DOHH2 (cell line): ENCODE data around the gene RRAS.

Experiments
- H3F3A ChIP-seq: fragments of 200-600 bp; sonication (generic), shearing (Covaris generic); 2 replicates; pipeline ENCODE4 v1.6.0; 2016; ENCODE audit warnings: antibody characterized with exemption, mild to moderate bottlenecking; ENCODE audit not compliant: control insufficient read depth, insufficient read depth
- H3K27ac ChIP-seq: fragments of 200-600 bp; sonication (generic); 2 replicates; pipeline ENCODE4 v1.5.1; 2014; ENCODE audit warnings: low read depth, mild to moderate bottlenecking, low read length, moderate library complexity
- H3K27me3 ChIP-seq: fragments of 200-600 bp; sonication (generic); 2 replicates; pipeline ENCODE4 v1.6.1; 2014; ENCODE audit warnings: mild to moderate bottlenecking, low read length, mixed read lengths; ENCODE audit not compliant: control insufficient read depth
- H3K36me3 ChIP-seq: fragments of 200-600 bp; sonication (generic); 2 replicates; pipeline ENCODE4 v1.6.1; 2014; ENCODE audit warnings: mild to moderate bottlenecking, low read length, moderate library complexity, mixed read lengths; ENCODE audit not compliant: control insufficient read depth
- H3K4me1 ChIP-seq: fragments of 200-600 bp; sonication (generic); 2 replicates; pipeline ENCODE4 v1.6.1; 2014; ENCODE audit warnings: mild to moderate bottlenecking, low read length, mixed read lengths; ENCODE audit not compliant: control insufficient read depth
- H3K4me2 ChIP-seq: fragments of 200-600 bp; sonication (generic); 2 replicates; pipeline ENCODE4 v1.6.0; 2014; ENCODE audit warnings: mild to moderate bottlenecking, low read length, moderate library complexity
- H3K4me3 ChIP-seq: fragments of 200-600 bp; sonication (generic); 2 replicates; pipeline ENCODE4 v1.5.1; 2014; ENCODE audit warnings: mild to moderate bottlenecking, low read length, mixed read lengths
- H3K79me2 ChIP-seq: fragments of 200-600 bp; sonication (generic); 2 replicates; pipeline ENCODE4 v1.6.1; 2014; ENCODE audit warnings: mild to moderate bottlenecking, low read length, mixed read lengths; ENCODE audit not compliant: control insufficient read depth
- H3K9me2 ChIP-seq: fragments of 200-600 bp; sonication (generic); replicated peaks from 2 replicates; pipeline ENCODE4 v1.6.1; 2014; ENCODE audit warnings: mild to moderate bottlenecking, low read length, mixed read lengths; ENCODE audit not compliant: control insufficient read depth
- H3K9me3 ChIP-seq: fragments of 200-600 bp; sonication (generic); 2 replicates; pipeline ENCODE4 v1.6.1; 2014; ENCODE audit warnings: antibody characterized with exemption, low read length, mixed read lengths; ENCODE audit not compliant: control insufficient read depth, insufficient read depth
- H4K20me1 ChIP-seq: fragments of 200-600 bp; sonication (generic); 2 replicates; pipeline ENCODE4 v1.6.0; 2014; ENCODE audit warnings: low read depth, mild to moderate bottlenecking, antibody characterized with exemption, low read length, moderate library complexity; ENCODE audit not compliant: control insufficient read depth, insufficient read depth
- CTCF ChIP-seq: fragments of 200-600 bp; sonication (generic); IDR thresholded peaks from one replicate; pipeline ENCODE4 v1.5.1; 2014; ENCODE audit warnings: antibody characterized with exemption, mild to moderate bottlenecking, low read depth, low read length; ENCODE audit not compliant: poor library complexity, severe bottlenecking
- EZH2phosphoT487 ChIP-seq: fragments of 200-600 bp; sonication (generic); IDR thresholded peaks from 2 replicates; pipeline ENCODE4 v1.6.1; 2017; ENCODE audit warnings: borderline replicate concordance, mild to moderate bottlenecking, antibody characterized with exemption, low read length, moderate library complexity, mixed read lengths

RRAS gene

GRCh38 chr19:49666120-49666444, 26.1 kb upstream of the RRAS start:
- no peaks in the 10 kb centered on the region for H3K9me2 ChIP-seq
- H3K4me2 ChIP-seq = peak overlapping the region; percentile 83
- peaks cover 62% of the 10 kb centered on the region for H3K36me3 ChIP-seq
- H4K20me1 ChIP-seq = peaks cover 4% of the 10 kb centered on the region
- no peaks in the 10 kb centered on the region for H3K27me3 ChIP-seq
- peaks cover 5% of the 10 kb centered on the region for H3F3A ChIP-seq
- peak overlapping the region; percentile 89 for H3K27ac ChIP-seq
- H3K4me1 ChIP-seq = peaks cover 26% of the 10 kb centered on the region
- peaks cover 58% of the 10 kb centered on the region for H3K79me2 ChIP-seq
- TF ChIP-seq CTCF = no peak
- TF ChIP-seq EZH2phosphoT487 = no peak
- H3K4me3 ChIP-seq = peak overlapping the region; percentile 82
- no peaks in the 10 kb centered on the region for H3K9me3 ChIP-seq

GRCh38 chr19:49665351-49666119, 25.6 kb upstream of the RRAS start, which contains the start of the genes BCL2L12 and IRF3:
Gene BCL2L12 (plus strand): TSS chr19:49665933. CDS start chr19:49666693, 760 bp downstream.
Gene IRF3 (minus strand): TSS chr19:49665857. CDS start chr19:49664838, 1,019 bp downstream.
- Histone ChIP-seq H3K36me3 (peaks cover 64% of the 10 kb centered on the region), H3K27me3 (no peaks in the 10 kb centered on the region), H3K4me1 (peaks cover 26% of the 10 kb centered on the region), H3K4me2 (peak within 1 kb of the TSS; percentile 83), H3K79me2 (peaks cover 58% of the 10 kb centered on the region), H3K27ac (peak within 1 kb of the TSS; percentile 89), H3K4me3 (peak within 1 kb of the TSS; percentile 82), H3K9me3 (no peaks in the 10 kb centered on the region), H3K9me2 (no peaks in the 10 kb centered on the region), H4K20me1 (peaks cover 4% of the 10 kb centered on the region), H3F3A (peaks cover 5% of the 10 kb centered on the region)
- TF ChIP-seq CTCF (no peak), EZH2phosphoT487 (no peak)

GRCh38 chr19:49665036-49665350, 25.1 kb upstream of the RRAS start:
- Histone ChIP-seq H3K27me3 (no peaks in the 10 kb centered on the region), H3K79me2 (peaks cover 58% of the 10 kb centered on the region), H3F3A (peaks cover 9% of the 10 kb centered on the region), H3K4me3 (peak overlapping the region; percentile 82), H3K27ac (peak overlapping the region; percentile 89), H4K20me1 (peaks cover 4% of the 10 kb centered on the region), H3K4me2 (peak overlapping the region; percentile 83), H3K9me2 (no peaks in the 10 kb centered on the region), H3K36me3 (peaks cover 64% of the 10 kb centered on the region), H3K4me1 (peaks cover 26% of the 10 kb centered on the region), H3K9me3 (no peaks in the 10 kb centered on the region)
- no peak for TF ChIP-seq EZH2phosphoT487
